Nephron progenitor cell (in vitro differentiated cells): ENCODE data around the gene TMEM131L.
"Not testable (repeated sequence)": the region's sequence is repeated elsewhere in the genome, so short reads cannot be mapped to it uniquely, and the experiment has no call there.

Experiments used
- DNase-seq: peaks from one replicate; pipeline ENCODE4 v3.0.0; 2021
- H3K27ac Mint-ChIP-seq: 2 replicates; pipeline ENCODE4 v1.8.0; 2021; ENCODE audit warnings: mild to moderate bottlenecking, moderate library complexity, mixed read lengths
- H3K27me3 Mint-ChIP-seq: 2 replicates; pipeline ENCODE4 v1.8.0; 2021; ENCODE audit warnings: mild to moderate bottlenecking, low read depth, mixed read lengths; ENCODE audit not compliant: poor library complexity
- H3K36me3 Mint-ChIP-seq: 2 replicates; pipeline ENCODE4 v1.8.0; 2021; ENCODE audit warnings: low read depth, mixed read lengths
- H3K4me1 Mint-ChIP-seq: 2 replicates; pipeline ENCODE4 v1.8.0; 2021; ENCODE audit warnings: mixed read lengths
- H3K4me3 Mint-ChIP-seq: 2 replicates; pipeline ENCODE4 v1.8.0; 2021; ENCODE audit warnings: mild to moderate bottlenecking, moderate library complexity, mixed read lengths
- H3K9me3 Mint-ChIP-seq: 2 replicates; pipeline ENCODE4 v1.8.0; 2021; ENCODE audit warnings: mild to moderate bottlenecking, moderate library complexity, mixed read lengths
- TF ChIP-seq, protein P1 (sequence below): fragments of 200-600 bp; sonication (generic); IDR thresholded peaks from 2 replicates; pipeline ENCODE4 v1.5.0; 2021; ENCODE audit warnings: antibody characterized with exemption

The TMEM131L gene

GRCh38 chr4:153502584-153502983 is 36.4 kb downstream of the TMEM131L start:
- TF ChIP-seq, protein P1, sequence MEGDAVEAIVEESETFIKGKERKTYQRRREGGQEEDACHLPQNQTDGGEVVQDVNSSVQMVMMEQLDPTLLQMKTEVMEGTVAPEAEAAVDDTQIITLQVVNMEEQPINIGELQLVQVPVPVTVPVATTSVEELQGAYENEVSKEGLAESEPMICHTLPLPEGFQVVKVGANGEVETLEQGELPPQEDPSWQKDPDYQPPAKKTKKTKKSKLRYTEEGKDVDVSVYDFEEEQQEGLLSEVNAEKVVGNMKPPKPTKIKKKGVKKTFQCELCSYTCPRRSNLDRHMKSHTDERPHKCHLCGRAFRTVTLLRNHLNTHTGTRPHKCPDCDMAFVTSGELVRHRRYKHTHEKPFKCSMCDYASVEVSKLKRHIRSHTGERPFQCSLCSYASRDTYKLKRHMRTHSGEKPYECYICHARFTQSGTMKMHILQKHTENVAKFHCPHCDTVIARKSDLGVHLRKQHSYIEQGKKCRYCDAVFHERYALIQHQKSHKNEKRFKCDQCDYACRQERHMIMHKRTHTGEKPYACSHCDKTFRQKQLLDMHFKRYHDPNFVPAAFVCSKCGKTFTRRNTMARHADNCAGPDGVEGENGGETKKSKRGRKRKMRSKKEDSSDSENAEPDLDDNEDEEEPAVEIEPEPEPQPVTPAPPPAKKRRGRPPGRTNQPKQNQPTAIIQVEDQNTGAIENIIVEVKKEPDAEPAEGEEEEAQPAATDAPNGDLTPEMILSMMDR: no peak
- Mint-ChIP-seq H3K27ac (no peak overlapping the region), H3K4me1 (peaks cover 56% of the 10 kb centered on the region), H3K4me3 (no peak overlapping the region), H3K9me3 (peaks cover 4% of the 10 kb centered on the region), H3K36me3 (peaks cover 39% of the 10 kb centered on the region), H3K27me3 (peaks cover 3% of the 10 kb centered on the region)
- no peak for DNase-seq

GRCh38 chr4:153506341-153507309 is 40.5 kb downstream of the TMEM131L start:
- Mint-ChIP-seq H3K4me1 (peaks cover 49% of the 10 kb centered on the region), H3K27me3 (peaks cover 10% of the 10 kb centered on the region)
- DNase-seq: no peak

GRCh38 chr4:153507310-153508073 is 41.3 kb downstream of the TMEM131L start:
- peaks cover 60% of the 10 kb centered on the region for H3K36me3 Mint-ChIP-seq
- peak overlapping the region; percentile 85 for H3K27ac Mint-ChIP-seq
- TF ChIP-seq, protein P1: no peak
- peaks cover 4% of the 10 kb centered on the region for H3K9me3 Mint-ChIP-seq
- H3K27me3 Mint-ChIP-seq: peaks cover 10% of the 10 kb centered on the region
- no peak overlapping the region for H3K4me3 Mint-ChIP-seq
- peaks cover 57% of the 10 kb centered on the region for H3K4me1 Mint-ChIP-seq
- DNase-seq: no peak

More at GRCh38 chr4:153506341-153507309, 40.5 kb downstream of the TMEM131L start:
- H3K4me3 Mint-ChIP-seq: no peak overlapping the region
- H3K9me3 Mint-ChIP-seq: peaks cover 4% of the 10 kb centered on the region
- H3K36me3 Mint-ChIP-seq: peaks cover 58% of the 10 kb centered on the region
- H3K27ac Mint-ChIP-seq: peak overlapping the region; percentile 85
- TF ChIP-seq, protein P1: no peak

DNA sequence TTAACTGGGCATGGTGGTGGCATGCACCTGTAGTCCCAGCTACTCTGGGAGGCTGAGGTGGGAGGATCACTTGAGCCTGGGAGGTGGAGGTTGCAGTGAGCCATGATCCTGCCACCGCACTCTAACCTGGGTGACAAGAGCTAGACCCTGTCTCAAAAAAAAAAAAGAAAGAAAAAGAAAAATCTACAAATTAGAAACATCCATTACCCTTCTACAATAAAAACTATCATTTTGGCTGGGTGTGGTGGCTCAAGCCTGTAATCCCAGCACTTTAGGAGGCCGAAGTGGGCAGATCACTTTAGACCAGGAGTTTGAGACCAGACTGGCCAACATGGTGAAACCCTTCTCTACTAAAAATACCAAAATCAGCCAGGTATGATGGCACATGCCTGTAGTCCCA is 43.1 kb downstream of the TMEM131L start:
- not testable (repeated sequence) for DNase-seq, H3K9me3 Mint-ChIP-seq, H3K27ac Mint-ChIP-seq, H3K4me3 Mint-ChIP-seq
- Mint-ChIP-seq H3K27me3 (peaks cover 13% of the 10 kb centered on the region), H3K4me1 (peaks cover 68% of the 10 kb centered on the region), H3K36me3 (peaks cover 57% of the 10 kb centered on the region)

- peaks cover 13% of the 10 kb centered on the region for H3K27me3 Mint-ChIP-seq
- TF ChIP-seq, protein P1: no peak
- no peak for DNase-seq
- H3K36me3 Mint-ChIP-seq: peaks cover 54% of the 10 kb centered on the region
- H3K4me3 Mint-ChIP-seq: no peak overlapping the region
- peaks cover 68% of the 10 kb centered on the region for H3K4me1 Mint-ChIP-seq
- peaks cover 2% of the 10 kb centered on the region for H3K9me3 Mint-ChIP-seq
- H3K27ac Mint-ChIP-seq: peak overlapping the region; percentile 62
Measured at GRCh38 chr4:153509724-153510123, 43.6 kb downstream of the TMEM131L start.
